ENCODE results near the gene SLC1A2.

The SLC1A2 gene

DNA sequence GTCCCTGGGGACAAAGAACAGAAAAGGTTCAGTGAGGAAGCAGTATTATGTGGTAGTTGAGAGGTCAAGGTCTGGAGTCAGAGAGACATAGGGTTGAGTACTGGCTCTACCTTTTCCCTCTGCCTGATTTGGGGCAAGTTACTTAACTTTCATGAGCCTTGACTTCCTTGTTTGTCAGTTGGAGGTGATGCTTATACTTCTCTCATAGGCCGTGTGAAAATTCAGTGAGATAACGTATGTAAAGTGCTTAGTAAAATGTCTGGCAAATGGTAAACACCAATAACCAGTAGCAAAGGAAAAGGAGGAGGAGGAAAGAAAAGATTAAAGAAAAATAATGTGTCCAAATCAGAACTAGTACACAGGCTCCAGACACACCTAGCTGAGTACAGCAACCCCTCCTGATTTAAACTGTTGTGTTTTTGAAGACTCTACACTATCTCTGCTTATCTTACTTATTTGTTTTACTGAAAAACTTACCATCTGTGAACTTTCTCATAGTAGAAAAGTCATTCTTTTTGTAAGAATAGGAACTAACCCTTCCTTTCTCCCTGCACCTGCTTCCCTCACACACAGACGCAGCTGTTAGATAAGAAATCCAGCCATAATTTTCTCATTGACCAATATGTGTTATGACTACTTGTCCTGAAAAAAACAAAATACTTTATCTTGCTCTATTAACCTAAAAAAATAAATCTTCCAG, 153.5 kb downstream of the SLC1A2 start:
- no peak for DNase-seq

DNA sequence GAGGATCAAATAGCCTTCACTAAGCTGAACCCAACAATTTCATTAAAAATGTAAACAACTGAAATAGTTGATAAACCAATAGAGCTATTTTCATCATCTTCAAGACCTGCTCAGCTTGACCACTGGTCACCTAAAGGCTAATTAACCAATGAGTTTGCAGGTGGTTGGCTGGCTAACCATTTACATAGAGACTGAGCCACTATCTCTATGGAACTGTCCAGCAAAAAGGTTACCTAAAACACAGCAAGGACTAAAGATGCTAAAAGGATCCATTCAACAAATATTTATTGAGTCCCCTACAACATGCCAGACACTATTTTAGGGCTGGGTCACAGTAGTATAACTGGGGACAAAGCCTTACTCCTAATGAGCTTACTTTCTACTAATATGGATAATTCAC, 156.6 kb downstream of the SLC1A2 start:
- no peak for DNase-seq

DNA sequence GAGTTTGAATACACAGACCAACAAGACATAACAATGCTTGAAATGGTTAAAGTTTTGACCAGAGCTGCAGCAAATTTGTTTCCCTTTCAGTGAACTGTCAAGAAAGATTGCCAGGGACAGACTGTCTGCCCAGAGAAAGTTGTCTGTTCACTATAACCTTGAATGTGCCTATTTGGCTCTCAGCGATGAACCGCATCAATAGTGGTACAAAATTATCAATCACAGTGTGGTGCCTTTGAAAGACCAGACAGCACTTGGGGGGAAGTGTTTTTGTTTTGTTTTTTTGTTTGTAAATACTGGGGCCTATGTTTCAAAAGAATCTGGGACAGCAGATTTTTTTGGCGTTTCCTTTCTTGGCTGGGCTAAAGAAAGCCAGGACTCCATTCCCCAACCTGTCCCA, 157.3 kb downstream of the SLC1A2 start:
- no peak for DNase-seq

DNA sequence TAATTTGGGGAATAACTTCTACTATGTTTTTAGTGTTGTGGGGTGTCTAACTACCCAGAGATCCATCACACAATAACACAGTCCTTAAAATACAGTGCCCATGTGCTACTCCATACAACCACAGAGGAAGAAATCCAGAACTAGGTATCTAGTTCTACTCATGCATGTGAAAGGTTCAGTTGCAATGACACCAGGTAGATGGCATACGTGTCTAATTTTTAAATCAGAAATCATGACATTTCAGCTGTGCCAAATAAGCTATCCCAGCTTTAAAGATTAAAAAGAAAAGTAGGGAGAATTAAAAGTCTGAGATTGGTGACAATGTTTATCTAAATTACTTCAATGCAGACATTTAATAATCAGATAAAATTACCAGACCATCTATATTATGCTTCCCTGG, 158.2 kb downstream of the SLC1A2 start:
- DNase-seq, result no peak

DNA sequence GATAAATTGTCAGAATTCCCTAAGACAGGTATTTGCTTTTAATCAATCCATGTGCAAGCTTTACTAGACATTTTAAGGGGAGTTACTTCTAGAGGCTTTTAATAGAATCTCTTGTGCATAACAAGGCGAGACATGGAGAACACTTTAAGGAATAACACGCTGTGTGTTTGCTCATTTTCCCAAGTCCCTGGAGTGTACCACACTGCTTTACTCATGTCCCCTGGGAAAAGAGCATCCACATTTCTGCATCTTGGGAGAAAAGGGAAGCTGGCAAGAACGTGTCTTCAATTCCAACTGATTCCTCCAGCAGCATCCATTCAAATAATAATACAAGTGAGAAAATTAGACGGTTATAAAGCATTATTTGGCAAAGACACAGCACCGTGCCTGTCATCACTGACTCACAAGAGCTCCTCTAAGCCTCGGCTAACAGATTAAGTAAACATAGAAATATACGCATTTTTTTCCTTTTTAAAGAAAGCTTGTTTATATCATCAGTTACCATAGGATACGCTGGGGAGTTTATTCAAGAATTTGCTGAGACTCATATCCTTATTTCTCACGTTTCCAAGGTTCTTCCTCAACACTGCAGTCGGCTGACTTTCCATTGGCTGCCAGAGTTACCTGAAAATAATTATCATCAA, 158.9 kb downstream of the SLC1A2 start:
- no peak for DNase-seq

DNA sequence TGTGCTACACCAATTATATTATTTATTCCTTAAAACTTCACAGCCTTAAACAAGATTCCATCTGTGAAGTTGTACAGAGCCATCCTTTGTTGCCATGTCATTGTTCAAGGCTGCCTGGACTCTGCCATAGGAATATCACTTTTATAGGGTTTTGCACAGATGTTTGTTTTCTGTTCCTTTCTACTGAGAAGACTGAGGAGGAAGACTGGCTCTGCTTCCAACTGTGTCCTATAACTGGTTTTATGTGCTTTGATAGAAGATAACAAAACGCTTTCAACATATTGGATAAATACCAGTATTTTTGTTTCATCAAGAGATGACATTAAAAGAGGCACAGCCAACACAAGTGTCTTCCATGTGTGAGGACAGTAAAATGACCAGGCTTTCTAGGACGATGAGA, 159.8 kb downstream of the SLC1A2 start:
- DNase-seq, result no peak

DNA sequence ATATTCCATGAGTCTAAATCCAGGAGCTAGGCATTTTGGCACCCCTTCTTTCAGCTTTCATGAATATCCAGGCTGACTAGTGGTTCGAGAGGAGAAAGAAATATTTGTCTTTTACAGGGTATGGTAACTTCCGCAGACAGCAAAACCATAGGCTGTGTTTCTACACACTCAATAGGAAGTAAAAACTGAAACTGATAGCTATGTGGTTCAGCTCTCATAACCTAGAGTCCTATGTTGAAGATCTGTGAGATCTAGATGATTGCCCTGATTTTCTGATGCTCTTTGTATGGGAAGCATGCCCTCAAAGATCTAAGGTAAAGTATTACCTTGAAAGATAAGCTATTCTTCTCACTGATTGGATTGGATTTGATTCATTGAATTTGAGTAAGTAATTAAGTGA, 162.1 kb downstream of the SLC1A2 start:
- no peak for DNase-seq

DNA sequence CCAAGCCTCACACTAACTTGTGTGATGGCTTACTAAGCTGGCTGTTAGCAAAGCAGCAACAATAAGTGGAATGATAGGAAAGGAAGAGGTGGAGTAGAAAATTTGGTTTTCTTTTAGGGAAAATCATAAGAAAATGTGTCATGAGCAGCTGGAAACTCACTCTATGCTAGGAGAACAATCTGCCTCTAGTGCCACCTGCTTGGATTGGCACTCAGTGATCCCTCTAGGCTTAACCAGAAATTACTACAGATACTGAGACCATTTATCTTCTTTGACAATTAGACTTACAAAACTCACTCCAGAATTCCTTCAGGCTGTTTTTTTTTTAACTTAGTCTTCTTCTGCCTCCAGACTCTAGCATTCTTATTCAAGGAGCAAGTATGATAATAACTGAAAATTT, 163.1 kb downstream of the SLC1A2 start:
- DNase-seq, result no peak

DNA sequence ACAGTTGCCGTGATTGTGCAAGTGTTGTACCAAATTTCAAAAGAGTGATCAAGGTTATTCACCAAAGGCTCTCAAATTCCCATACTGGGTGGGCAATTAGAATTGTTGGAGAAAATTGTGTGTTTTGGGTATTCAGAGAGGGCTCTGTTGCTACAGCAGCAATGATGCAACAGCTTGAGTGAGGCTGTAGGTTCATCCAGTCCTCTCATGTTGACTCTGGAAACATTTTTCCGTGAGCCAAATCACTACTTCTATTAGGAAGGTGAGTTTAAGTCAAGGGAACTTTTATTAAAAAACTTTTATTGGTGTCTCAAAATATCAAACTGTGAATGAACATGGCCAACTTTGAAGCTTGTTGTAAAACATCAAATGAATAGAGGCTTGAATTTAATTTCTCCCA, 163.8 kb downstream of the SLC1A2 start:
- DNase-seq, result no peak

DNA sequence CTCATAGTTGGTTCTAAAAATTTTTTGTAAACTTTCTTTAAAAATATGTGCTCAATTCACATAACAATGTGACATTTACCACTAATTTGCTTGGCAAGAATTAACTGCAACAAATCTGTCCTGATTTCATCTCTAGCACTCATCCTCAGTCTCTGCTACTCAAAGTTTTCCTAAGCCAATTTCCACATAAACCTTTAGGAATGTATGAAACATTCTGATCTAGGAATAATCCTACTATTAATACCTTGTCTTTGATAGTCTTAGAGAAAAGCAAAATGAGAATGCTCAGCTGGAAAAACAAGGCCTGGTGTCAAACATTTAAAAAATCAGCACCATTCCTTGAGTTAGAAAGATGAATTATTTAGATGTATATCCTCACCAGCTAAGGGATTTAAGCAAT, 166.1 kb downstream of the SLC1A2 start:
- DNase-seq, result no peak

DNA sequence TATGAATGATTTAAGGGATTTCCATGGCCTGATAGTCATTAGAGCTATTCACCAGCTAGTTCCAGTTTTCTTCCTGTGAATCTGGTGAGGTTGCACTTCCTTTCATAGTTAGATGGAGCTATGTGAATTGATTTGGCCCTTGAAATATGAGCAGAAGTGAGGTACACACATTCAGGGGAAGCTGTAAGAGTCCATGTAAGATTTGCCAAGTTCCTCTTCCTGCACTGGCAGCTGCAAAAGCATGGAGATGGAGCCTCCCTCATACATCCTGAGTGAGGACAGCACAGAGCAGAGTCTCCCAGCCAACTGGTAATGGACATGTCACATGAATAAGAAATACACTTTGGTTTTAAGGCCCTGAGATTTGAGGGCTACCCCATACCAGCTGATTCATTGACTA, 168.7 kb downstream of the SLC1A2 start:
- DNase-seq, result no peak

DNA sequence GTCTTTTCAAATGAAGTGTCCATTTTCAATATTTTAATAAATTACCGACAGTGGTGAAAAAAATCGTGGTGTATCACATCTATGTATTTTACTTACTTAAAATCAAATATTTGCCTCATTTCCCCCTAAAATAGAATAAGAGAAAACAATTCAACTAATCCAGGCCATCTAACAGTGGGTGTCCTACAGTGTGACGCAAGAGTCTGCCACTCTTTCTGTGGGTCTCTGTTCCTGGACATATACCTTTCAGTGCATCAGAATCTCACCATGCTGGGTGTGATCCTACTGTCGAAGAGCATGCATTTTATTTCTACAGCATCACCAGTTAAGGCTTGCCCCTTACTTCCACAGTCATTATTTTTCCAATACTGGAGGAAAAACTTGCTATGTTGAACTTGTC, 169.2 kb downstream of the SLC1A2 start:
- no peak for DNase-seq

DNA sequence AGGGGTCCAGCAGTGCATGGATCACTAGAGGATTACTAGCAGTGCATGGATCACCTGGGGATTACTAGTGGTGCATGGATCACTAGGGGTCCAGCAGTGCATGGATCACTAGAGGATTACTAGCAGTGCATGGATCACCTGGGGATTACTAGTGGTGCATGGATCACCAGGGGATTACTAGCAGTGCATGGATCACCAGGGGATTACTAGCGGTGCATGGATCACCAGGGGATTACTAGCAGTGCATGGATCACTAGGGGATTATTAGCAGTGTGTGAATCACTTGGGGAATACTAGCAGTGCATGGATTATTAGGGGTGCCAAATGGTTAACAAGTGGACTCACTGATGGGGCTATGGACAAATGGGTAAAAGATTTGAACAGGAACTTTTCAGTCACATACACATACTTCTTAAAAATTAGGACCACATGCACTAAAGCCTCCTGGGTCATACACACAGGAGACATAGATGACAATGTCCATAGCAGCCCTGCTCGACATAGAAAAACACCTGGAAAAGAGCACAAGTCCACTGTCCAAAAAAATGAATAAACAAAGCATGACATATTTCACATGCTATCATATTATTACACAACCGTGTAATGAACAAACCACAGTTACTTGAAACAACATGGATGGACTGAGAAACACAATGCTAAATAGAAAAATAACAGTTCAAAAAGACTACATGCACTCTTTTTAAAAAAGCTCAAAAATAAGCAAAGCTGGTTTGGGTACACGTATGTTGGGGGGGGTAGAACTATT, 170.6 kb downstream of the SLC1A2 start:
- DNase-seq, result no peak

DNA sequence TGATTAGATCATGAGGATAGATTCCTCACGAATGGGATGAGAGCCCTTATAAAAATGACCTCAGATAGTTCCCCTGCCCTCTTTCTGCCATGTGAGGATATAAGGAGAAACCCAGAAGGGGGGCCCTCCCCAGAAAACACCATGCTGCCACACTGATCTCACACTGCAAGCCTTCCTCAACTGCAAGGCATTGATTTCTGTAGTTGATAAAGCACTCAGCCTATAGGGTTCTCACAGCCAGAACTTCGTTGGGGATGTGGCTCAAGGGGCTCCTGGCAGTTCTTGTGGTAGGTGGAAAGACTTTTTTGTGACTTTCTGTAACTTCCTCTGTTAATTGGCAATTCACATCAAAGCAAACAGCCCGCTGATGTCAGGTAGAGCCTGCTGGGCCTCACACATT, 171.5 kb downstream of the SLC1A2 start:
- DNase-seq, result no peak

DNA sequence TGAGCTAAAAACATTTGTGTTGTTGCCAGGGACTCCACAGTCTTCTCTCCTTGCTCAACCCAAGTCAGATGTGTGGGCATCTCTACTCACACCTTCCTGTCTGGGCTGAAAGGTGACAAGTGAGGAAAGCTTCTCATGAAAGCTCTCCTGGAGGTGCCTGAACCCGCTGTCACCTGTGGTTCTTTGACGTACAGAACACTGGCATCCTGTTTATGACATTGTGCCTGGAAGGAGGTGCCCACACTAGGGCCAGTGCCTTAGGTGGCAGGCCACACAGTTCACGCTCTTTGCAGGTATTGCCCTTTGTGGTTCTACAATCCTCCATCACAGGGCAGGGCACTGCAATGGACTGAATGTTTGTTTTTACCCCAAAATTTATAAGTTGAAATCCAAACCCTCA, 171.9 kb downstream of the SLC1A2 start:
- DNase-seq, result no peak

DNA sequence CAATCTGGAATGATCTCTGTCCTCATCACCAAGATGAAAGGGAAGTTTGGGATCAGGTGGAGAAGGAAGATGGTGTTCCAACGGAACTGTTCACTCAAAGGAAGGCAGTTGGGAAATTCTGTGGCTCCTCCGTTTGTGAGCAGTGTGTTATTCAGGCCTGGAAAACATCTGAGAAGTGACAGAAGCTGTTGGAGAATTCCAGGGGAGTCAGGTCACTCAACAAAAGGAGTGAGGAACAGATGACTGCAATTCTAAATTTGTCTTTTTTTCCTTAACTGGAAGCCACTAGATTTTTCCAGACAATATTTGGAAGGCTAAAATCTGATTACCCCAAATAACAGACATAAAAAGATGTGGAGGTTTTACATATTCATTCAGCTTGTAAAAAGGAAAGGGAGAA, 172.6 kb downstream of the SLC1A2 start:
- no peak for DNase-seq

DNA sequence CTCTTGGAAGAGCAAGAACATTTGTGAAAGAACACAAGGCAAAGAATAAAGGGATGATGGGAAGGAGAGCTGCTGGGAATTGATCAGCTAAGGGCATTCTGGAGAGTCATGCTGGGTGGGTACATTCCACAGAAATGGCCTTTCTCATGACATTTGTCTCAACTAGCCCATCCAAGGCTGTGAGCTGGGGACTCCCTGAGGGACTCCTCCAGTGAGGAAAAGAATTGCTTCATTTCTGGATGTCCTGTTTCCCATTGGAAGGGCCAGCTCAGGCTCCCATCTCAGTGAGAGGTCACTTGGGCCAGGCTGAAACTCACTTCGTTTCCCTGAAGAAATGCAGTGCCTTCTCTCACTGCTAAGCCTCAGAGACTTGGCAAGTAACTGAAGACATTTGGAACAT, 173.6 kb downstream of the SLC1A2 start:
- DNase-seq, result no peak

DNA sequence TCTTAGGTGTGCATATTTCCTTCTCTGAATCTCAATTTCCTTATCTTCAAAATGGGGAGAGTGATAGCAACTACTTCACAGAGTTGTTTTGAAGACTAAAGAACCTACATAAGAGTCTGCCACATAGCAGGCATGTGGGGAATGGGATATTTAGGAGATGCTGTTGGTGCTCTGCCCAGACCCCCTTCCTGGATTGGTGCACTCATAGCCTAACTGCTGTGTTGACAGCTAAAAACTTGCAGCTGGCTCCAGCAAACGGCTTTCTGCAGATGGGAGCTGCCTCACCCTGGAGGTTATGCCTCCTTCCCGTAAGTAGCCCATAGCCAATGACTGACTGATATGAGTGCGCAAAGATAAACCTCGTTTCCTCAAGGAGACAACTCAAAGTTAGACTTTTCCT, 174.3 kb downstream of the SLC1A2 start:
- no peak for DNase-seq

DNA sequence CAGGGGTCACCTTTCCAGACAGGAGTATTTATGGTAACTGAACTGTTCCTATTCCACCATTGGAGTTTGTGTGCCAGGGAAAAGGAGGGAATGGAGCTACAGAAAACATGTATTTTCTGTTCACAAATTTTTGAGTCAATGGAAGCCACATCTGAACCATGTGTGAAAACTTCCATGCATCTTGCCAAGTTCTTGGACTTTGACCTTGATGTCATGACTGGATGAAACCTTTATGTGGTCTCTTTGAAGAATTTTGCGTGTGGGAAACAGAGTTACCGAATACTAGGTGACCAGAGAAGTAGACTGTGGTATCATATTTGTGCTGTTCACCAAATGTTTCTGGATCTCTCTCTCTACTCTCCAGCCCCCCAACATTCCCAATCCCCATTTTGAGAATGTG, 175.6 kb downstream of the SLC1A2 start:
- DNase-seq, result no peak

DNA sequence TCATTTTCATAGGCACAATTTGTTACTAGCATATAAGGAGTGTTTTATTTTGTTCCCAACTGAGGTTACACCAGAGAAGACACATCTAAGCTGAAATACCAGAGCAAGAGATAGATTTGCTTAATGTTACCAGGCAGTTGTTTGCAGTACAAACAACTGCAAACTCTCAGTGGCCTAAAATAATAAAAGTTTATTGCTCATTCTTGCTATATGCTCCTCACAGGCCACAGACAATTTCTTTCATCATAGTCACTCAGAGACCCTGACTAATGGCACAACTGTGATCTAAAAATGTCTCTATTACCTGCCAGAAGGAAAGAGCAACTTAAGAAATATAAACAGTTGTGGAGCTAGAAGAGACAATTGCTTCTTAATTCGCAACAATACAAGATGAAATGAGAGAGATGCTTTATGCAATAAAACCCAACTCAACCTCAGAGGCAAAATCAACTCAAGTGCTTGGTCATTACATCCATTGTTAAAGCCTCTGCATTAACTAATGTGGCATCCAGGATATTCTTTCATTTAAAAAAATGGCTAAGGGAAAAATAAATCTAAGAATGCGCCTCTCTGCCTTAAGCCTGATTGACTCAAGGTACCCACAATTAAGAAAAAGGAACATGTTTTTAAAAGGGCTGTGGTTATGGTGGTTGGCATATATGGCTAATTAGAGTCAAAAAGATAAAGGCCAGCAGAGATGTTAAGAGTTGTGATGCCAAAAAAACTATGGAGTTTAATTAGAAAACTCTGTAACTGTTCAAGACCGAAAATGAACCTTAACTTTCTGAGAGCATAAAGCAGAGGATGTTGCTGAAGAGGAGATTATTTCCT, 176.7 kb downstream of the SLC1A2 start:
- no peak for DNase-seq

DNA sequence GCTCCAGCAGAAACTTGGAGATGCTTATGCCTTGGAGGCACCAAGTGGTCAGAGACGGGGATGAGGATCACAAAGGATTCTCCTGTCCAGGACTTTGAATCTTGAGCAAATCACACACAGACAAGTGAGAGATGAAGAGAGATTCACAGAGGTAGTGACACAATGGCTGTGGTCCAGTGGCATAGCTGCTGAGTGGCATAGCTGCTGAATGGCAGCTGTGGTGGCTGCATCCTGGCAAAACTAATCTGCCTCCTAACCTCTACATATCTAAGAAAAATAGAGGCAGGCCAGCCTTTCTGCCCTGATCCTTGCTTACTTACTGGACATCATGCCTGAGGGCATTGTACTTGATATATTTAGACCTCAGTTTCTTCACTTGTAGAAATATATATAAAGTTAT, 177.8 kb downstream of the SLC1A2 start:
- DNase-seq, result no peak

DNA sequence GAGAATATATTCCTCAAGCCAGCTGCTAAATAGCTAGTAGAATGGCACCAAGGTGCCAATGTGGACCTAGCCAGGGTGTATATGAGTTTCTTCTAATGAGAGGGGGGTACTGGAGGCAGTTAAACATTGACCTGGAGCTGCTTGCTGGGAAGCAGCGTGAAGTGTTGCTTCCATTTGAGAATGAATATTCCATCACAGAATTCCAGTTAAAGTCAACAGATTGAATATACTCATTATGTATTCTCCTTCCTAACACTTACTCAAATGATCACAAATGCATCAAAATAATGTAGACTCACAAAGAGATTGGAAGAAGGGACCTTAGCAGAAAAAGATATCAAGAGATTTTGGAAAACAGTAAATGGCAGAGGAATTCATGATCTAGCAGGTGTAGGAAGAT, 178.3 kb downstream of the SLC1A2 start:
- DNase-seq, result no peak

DNA sequence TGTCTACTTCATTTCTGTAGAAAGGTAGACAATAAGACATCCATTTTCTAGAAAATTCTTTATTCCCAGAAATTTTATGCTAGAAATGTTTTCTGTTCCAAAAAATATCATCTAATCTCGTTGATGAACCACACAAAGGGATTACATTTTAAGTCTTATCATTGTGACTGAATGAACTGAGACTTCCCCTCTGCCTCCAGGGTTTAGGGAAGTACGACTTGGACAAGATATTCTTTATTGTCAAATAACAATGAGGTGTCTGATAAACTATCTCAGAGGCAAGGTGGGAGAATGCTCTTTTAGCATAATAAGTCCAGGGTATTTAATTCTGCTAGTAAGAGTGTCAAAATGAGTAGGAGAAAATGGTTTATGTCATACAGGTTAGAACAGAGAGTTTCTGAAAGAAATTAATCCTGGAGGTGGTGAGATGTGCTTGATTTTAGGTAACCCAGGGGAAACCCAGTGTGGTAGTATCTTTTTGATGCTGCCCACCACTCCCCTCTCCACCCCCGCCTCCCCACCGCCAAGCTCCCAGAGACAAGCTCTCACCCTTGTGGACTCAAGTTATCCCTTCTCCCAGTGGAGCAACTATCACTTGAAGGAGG, 179.8 kb downstream of the SLC1A2 start:
- DNase-seq, result no peak

All from NCI-H2171 (cell line).